DND-41 (cell line): Measurements from ENCODE around the gene PES1.

Experiments used
- ATAC-seq: fragments of 200-7000 bp; cut with Tn5 transposase; 3 replicates; pipeline ENCODE4 v1.9.1; 2021; ENCODE audit warnings: low read depth; ENCODE audit not compliant: insufficient read depth
- DNase-seq: peaks from one replicate; pipeline ENCODE4 v3.0.0-alpha.2; 2020
- H2AFZ ChIP-seq: 2 replicates; pipeline ENCODE4 v1.6.0; 2012; ENCODE audit warnings: low read depth, low read length
- H3K27ac ChIP-seq: 2 replicates; pipeline ENCODE4 v1.5.1; 2012; ENCODE audit warnings: low read length, inconsistent platforms
- H3K27me3 ChIP-seq: fragments of 200-600 bp; sonication (generic); 2 replicates; pipeline ENCODE4 v1.6.0; 2012; ENCODE audit warnings: low read length, mild to moderate bottlenecking, inconsistent platforms; ENCODE audit not compliant: insufficient read depth, poor library complexity
- H3K36me3 ChIP-seq: 2 replicates; pipeline ENCODE4 v1.5.1; 2012; ENCODE audit warnings: low read length, inconsistent platforms; ENCODE audit not compliant: insufficient read depth
- H3K4me1 ChIP-seq: 2 replicates; pipeline ENCODE4 v1.5.1; 2012; ENCODE audit warnings: mild to moderate bottlenecking, low read length; ENCODE audit not compliant: insufficient read depth
- H3K4me2 ChIP-seq: 2 replicates; pipeline ENCODE4 v1.6.0; 2012; ENCODE audit warnings: mild to moderate bottlenecking, moderate library complexity, low read length, inconsistent platforms; ENCODE audit not compliant: insufficient read depth
- H3K4me3 ChIP-seq, 2 experiments: fragments of 200-600 bp in 1 of 2; shearing (Covaris generic) in 1 of 2; 2 replicates each; pipeline ENCODE4 v1.5.1; 2012 to 2016; ENCODE audit warnings: inconsistent platforms in 2 of 2, low read length in 2 of 2, mild to moderate bottlenecking in 2 of 2, low read depth in 1 of 2, moderate library complexity in 1 of 2
- H3K79me2 ChIP-seq: 2 replicates; pipeline ENCODE4 v1.6.0; 2012; ENCODE audit warnings: low read length, inconsistent platforms; ENCODE audit not compliant: insufficient read depth
- H3K9ac ChIP-seq: 2 replicates; pipeline ENCODE4 v1.6.0; 2012; ENCODE audit warnings: low read depth, mild to moderate bottlenecking, inconsistent platforms, low read length, moderate library complexity
- H3K9me3 ChIP-seq: 2 replicates; pipeline ENCODE4 v1.5.1; 2012; ENCODE audit warnings: low read length, moderate library complexity, mild to moderate bottlenecking, inconsistent platforms; ENCODE audit not compliant: insufficient read depth, severe bottlenecking
- H4K20me1 ChIP-seq: 2 replicates; pipeline ENCODE4 v1.6.0; 2012; ENCODE audit warnings: low read length; ENCODE audit not compliant: insufficient read depth
- EZH2 ChIP-seq: IDR thresholded peaks from 3 replicates; pipeline ENCODE4 v1.6.1; 2012; ENCODE audit warnings: borderline replicate concordance, low read depth, mild to moderate bottlenecking, moderate library complexity, low read length, inconsistent platforms; ENCODE audit not compliant: severe bottlenecking
- TF ChIP-seq, protein P1 (sequence below): IDR thresholded peaks from 2 replicates; pipeline ENCODE4 v1.5.1; 2012; ENCODE audit warnings: borderline replicate concordance, low read length, moderate library complexity, mild to moderate bottlenecking; ENCODE audit not compliant: poor library complexity, severe bottlenecking; ENCODE audit errors: extremely low read depth

Gene PES1

DNA sequence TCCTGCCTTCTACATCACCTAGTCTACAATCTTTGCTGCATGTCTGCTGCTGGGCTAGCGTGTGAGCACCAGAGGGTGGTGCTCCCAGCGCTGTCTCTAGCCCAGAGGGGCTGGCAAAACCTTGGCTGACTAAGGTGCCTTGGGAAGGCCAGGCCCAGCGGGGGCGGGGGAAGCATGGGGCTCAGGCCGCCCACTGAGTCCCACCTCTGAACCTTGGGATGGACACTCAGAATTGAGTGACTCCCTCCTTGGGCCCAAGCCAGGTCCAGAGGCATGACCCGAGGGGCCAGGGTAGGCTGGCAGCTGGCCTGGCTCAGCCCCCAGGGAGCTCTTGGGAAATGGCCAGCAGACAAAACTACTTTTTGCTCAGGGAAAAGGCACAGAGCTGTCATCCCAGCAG is 9.7 kb downstream of the PES1 start:
- H2AFZ ChIP-seq = no peak overlapping the region
- H3K27me3 ChIP-seq = no peaks in the 10 kb centered on the region
- H3K79me2 ChIP-seq = no peaks in the 10 kb centered on the region
- no peak overlapping the region for H3K9ac ChIP-seq
- H3K36me3 ChIP-seq = peaks cover 97% of the 10 kb centered on the region
- TF ChIP-seq, protein P1, sequence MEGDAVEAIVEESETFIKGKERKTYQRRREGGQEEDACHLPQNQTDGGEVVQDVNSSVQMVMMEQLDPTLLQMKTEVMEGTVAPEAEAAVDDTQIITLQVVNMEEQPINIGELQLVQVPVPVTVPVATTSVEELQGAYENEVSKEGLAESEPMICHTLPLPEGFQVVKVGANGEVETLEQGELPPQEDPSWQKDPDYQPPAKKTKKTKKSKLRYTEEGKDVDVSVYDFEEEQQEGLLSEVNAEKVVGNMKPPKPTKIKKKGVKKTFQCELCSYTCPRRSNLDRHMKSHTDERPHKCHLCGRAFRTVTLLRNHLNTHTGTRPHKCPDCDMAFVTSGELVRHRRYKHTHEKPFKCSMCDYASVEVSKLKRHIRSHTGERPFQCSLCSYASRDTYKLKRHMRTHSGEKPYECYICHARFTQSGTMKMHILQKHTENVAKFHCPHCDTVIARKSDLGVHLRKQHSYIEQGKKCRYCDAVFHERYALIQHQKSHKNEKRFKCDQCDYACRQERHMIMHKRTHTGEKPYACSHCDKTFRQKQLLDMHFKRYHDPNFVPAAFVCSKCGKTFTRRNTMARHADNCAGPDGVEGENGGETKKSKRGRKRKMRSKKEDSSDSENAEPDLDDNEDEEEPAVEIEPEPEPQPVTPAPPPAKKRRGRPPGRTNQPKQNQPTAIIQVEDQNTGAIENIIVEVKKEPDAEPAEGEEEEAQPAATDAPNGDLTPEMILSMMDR = no peak
- TF ChIP-seq EZH2 = no peak
- no peak overlapping the region for H3K4me2 ChIP-seq
- no peaks in the 10 kb centered on the region for H3K4me1 ChIP-seq
- no peaks in the 10 kb centered on the region for H3K9me3 ChIP-seq
- ATAC-seq (no peak), DNase-seq (no peak)
- no peak overlapping the region for H3K27ac ChIP-seq
- H4K20me1 ChIP-seq = peaks cover 32% of the 10 kb centered on the region
- no peak overlapping the region for H3K4me3 ChIP-seq

GRCh38 chr22:30580896-30581295 is 10.8 kb downstream of the PES1 start:
- Histone ChIP-seq H3K4me3 (no peak overlapping the region), H3K9me3 (no peaks in the 10 kb centered on the region), H4K20me1 (peaks cover 33% of the 10 kb centered on the region), H3K4me2 (no peak overlapping the region), H3K27me3 (no peaks in the 10 kb centered on the region), H3K79me2 (no peaks in the 10 kb centered on the region), H3K36me3 (peaks cover 97% of the 10 kb centered on the region), H3K27ac (no peak overlapping the region), H2AFZ (no peak overlapping the region), H3K9ac (no peak overlapping the region), H3K4me1 (no peaks in the 10 kb centered on the region)
- no peak for DNase-seq
- TF ChIP-seq, protein P1 = no peak
- TF ChIP-seq EZH2 = no peak
- ATAC-seq = no peak

GRCh38 chr22:30578481-30578880 is 13.2 kb downstream of the PES1 start:
- no peak for TF ChIP-seq EZH2
- TF ChIP-seq, protein P1 = no peak
- Histone ChIP-seq H3K9ac (no peak overlapping the region), H3K27me3 (no peaks in the 10 kb centered on the region), H3K4me3 (no peak overlapping the region), H3K36me3 (peaks cover 85% of the 10 kb centered on the region), H3K27ac (no peak overlapping the region), H3K79me2 (no peaks in the 10 kb centered on the region), H3K9me3 (no peaks in the 10 kb centered on the region), H2AFZ (no peak overlapping the region), H3K4me2 (no peak overlapping the region), H4K20me1 (peaks cover 33% of the 10 kb centered on the region), H3K4me1 (no peaks in the 10 kb centered on the region)
- ATAC-seq (no peak), DNase-seq (no peak)

DNA sequence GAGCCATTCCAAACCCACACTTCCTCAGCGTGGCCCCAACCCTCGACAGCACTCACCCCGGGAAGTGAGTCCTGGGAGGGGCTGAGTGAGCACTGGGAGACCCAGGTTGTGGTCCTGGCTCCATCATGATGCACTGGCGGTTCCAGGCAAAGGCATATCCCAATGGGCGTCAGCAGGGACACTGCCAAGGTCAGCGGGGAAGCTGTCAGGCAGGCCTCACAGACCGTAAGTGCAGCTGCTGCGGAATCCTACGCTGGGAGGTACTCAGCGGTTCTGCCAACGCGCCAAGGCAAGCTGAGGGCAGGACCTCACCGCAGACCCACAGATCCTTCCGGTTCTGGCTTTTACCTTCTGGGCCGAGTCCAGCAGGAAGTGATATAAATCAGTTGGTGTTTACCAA is 15.9 kb downstream of the PES1 start:
- Histone ChIP-seq H3K27me3 (no peaks in the 10 kb centered on the region), H3K36me3 (peaks cover 59% of the 10 kb centered on the region), H3K9ac (no peak overlapping the region), H3K4me3 (no peak overlapping the region), H4K20me1 (peaks cover 22% of the 10 kb centered on the region), H3K4me1 (no peaks in the 10 kb centered on the region), H3K27ac (no peak overlapping the region), H2AFZ (no peak overlapping the region), H3K9me3 (no peaks in the 10 kb centered on the region), H3K79me2 (no peaks in the 10 kb centered on the region), H3K4me2 (no peak overlapping the region)
- DNase-seq (no peak), ATAC-seq (0 out of 3 replicates have a peak, but pooled peaks have one; percentile 11)
- TF ChIP-seq, protein P1 = no peak
- no peak for TF ChIP-seq EZH2
